Neural cell (in vitro differentiated cells): ENCODE measurements around the gene DONSON.

Experiments used
- EP300 ChIP-seq: fragments of 450-650 bp; conservative IDR thresholded peaks from 2 replicates; pipeline ENCODE4 v1.6.1; 2014; ENCODE audit warnings: antibody characterized with exemption, mild to moderate bottlenecking, moderate library complexity; ENCODE audit not compliant: poor library complexity, severe bottlenecking
- EZH2 ChIP-seq: fragments of 200-600, 300-800 bp; shearing (Covaris generic), sonication (generic); IDR thresholded peaks from 2 replicates; pipeline ENCODE4 v1.6.1; 2014; ENCODE audit warnings: antibody characterized with exemption, low read length, borderline replicate concordance, mild to moderate bottlenecking; ENCODE audit not compliant: insufficient read depth, poor library complexity, severe bottlenecking
- REST ChIP-seq: IDR thresholded peaks from 2 replicates; pipeline ENCODE4 v1.6.1; 2012; ENCODE audit warnings: borderline replicate concordance
- SMC3 ChIP-seq: fragments of 450-650 bp; conservative IDR thresholded peaks from 2 replicates; pipeline ENCODE4 v1.6.1; 2014; ENCODE audit warnings: antibody characterized with exemption, mild to moderate bottlenecking, moderate library complexity; ENCODE audit not compliant: poor library complexity
- TAF1 ChIP-seq: IDR thresholded peaks from 2 replicates; pipeline ENCODE4 v1.6.1; 2012; ENCODE audit warnings: low read depth
- TF ChIP-seq, protein P1 (sequence below): fragments of 450-650 bp; IDR thresholded peaks from 2 replicates; pipeline ENCODE4 v1.5.1; 2014; ENCODE audit warnings: antibody characterized with exemption, mild to moderate bottlenecking, moderate library complexity; ENCODE audit not compliant: poor library complexity, severe bottlenecking

GRCh38 chr21:33587792-33588484 is 546 bp downstream of the DONSON start:
- TF ChIP-seq, protein P1, sequence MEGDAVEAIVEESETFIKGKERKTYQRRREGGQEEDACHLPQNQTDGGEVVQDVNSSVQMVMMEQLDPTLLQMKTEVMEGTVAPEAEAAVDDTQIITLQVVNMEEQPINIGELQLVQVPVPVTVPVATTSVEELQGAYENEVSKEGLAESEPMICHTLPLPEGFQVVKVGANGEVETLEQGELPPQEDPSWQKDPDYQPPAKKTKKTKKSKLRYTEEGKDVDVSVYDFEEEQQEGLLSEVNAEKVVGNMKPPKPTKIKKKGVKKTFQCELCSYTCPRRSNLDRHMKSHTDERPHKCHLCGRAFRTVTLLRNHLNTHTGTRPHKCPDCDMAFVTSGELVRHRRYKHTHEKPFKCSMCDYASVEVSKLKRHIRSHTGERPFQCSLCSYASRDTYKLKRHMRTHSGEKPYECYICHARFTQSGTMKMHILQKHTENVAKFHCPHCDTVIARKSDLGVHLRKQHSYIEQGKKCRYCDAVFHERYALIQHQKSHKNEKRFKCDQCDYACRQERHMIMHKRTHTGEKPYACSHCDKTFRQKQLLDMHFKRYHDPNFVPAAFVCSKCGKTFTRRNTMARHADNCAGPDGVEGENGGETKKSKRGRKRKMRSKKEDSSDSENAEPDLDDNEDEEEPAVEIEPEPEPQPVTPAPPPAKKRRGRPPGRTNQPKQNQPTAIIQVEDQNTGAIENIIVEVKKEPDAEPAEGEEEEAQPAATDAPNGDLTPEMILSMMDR, result no peak
- TF ChIP-seq EZH2 (no peak), REST (no peak), EP300 (no peak), TAF1 (no peak), SMC3 (no peak)
